OCI-LY1 (cell line): ENCODE data around the gene UTS2R.

Experiments
- CTCF ChIP-seq: fragments of 200-600 bp; sonication (generic), shearing (Covaris generic); IDR thresholded peaks from 2 replicates; pipeline ENCODE4 v1.5.1; 2017; ENCODE audit warnings: mild to moderate bottlenecking, antibody characterized with exemption, low read length, moderate library complexity, mixed read lengths
- EZH2 ChIP-seq: fragments of 200-600 bp; sonication (generic), shearing (Covaris generic); IDR thresholded peaks from 2 replicates; pipeline ENCODE4 v1.8.0; 2017; ENCODE audit warnings: borderline replicate concordance, mixed run types, mild to moderate bottlenecking, antibody characterized with exemption, low read length, moderate library complexity, mixed read lengths

- TF ChIP-seq CTCF (no peak), EZH2 (no peak)
Measured at GRCh38 chr17:82343560-82343959, 28.0 kb upstream of the UTS2R start.
